GM19452 (cell line): Measurements from ENCODE around the gene EXOC6B.
"Not testable (repeated sequence)": the region's sequence is repeated elsewhere in the genome, so short reads cannot be mapped to it uniquely, and the experiment has no call there.

ENCODE experiments used
- ATAC-seq: cut with Tn5 transposase; IDR thresholded peaks from one replicate; pipeline ENCODE4 v1.9.1; 2021; ENCODE audit not compliant: unreplicated experiment

Gene EXOC6B

DNA sequence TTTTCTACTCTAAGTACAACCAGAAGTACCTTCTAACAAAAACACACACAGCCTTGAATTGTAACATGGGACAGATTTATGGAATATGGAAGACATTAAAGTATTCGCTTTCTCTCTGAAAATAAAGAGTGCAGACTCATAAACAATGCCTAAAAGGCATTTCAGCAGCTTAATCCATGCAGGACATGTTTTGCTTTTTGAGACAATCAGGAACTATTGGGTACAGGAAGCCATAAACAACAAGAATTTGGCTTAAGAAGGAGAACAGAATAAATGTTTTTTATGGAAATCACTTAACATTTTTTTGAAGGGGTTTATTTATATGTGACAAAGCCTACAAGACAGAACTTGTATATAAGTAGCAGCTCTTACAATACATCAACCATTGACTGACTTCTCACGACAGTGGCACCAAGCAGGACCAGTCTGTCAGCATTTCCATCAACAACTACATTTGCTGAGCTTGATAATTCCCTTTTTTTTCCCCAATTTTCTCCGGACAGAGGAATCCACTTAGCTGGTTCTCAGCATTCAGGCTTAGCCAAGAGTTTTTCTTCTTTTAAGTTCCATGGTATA, 140.1 kb downstream of the EXOC6B start:
- ATAC-seq = no peak

DNA sequence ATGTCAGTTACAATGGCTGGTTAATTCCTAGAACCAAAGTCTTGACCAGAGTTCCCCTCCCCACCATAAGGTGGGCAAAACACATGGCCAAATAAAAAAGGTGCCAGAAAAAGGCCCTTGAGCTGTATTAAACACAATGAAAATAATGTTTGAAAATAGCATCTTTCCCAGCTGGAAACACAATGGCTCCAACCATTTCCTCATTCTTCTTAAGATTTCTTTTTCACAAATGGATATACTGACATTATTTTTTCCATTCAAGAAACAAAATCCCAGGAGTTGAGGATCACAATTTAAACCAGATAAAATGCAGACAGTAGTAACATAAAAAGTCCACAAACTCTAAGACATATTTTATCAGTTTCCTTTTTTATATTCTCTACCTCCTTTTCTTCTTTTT, 143.8 kb downstream of the EXOC6B start:
- ATAC-seq = no peak

DNA sequence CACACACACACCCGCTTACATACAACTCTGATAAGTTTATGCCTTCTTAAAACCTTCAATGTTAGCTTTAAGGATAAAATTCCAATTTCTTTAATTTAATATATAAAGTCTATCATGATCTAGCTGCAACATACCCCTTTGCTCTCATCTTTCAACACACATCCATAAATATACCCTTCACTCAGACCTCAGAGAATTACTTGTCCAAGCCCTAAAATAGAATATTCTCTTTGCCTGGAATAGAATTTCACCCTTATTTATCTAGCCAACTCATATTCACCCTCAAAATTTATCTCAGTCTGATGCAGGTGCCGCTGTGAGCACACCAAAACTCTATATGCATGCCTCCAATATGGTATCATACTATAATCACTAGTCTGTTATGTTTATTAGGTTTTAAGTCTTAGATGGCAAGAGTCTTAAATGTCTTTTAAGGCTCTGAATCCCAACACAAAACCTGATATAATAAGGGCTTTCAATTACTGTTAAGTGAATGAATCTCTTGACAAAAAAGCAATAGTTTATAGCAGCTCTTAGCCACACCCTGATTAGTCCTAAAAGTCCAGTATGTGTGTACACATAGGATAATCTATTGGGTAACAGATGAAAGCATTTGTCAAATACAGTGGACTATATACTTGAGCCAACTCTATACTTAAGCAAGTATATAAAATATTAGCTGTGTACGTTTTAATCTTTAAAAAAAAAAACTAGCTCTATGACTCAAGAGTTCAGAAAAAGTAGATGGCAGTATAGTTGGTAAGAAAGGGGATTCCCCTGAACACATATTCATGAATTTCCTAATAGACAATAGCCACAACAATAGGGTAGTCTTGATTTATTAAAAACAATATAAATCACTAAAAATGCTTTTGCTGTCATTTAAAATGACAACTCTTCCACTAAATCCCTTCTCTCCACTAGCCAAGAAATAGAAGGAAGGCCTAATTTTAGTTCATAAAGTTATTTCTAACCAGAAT, 144.5 kb downstream of the EXOC6B start:
- no peak for ATAC-seq

DNA sequence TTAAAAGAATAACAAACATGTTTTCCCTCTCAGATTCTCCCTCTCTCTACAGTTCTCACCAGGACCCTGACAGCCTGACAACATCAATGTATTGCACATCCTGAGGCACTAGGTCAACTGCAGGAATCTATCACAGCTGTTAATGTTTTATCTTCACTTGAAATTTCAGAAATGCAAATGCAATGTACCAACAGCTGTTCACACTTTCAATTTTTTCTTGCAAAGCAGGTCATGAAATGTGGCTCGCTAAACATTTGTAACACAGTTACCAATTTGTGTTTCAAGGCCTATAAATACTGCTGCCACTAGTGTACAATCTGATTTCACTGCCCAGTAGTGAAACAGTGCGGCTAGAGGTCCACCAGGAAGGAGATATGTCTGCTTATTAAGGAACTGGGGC, 147.8 kb downstream of the EXOC6B start:
- ATAC-seq = peak; percentile 87

GRCh38 chr2:72676341-72677025, 149.3 kb downstream of the EXOC6B start:
- no peak for ATAC-seq

DNA sequence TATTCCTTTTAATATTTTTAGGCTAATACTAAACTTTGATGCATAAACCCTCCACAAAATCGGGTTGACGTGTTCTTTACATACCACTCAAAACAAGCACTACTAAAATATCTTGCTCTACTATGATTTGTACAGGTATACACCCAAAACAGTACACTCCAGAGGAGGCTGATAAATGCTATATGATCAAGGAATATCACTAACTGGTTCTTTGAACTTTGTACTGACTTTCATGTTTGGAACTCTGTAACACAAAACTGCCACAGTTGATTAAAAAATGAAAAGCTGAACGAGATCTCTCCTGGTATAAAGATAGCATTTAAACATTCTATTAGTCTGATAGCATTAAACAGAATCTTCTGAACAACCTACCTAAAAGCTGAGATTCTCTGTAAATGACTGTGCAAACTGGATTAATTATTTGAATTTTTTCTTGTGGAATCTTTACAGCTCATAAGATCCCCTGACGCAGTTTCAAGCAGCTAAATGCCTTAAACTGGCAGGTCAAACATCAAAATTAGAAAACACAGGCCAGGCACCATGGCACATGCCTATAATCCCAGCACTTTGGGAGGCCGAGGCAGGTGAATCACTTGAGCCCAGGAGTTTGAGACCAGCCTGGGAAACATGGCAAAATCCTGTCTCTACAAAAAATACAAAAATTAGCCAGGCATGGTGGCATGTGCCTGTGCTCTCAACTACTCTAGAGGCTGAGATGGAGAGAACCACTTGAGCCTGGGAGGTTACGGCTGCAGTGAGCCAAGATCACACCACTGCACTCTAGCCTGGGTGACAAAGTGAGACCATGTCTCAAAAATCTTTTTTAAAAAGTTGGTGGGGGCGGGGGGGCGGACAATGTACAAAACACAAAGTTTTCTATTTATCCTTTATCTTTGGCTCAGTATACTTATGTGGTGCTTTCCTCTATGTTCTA, 150.6 kb downstream of the EXOC6B start:
- ATAC-seq = no peak

- ATAC-seq = no peak
Measured at GRCh38 chr2:72673279-72673678, 152.6 kb downstream of the EXOC6B start.

GRCh38 chr2:72669121-72669520, 156.7 kb downstream of the EXOC6B start:
- ATAC-seq = no peak

DNA sequence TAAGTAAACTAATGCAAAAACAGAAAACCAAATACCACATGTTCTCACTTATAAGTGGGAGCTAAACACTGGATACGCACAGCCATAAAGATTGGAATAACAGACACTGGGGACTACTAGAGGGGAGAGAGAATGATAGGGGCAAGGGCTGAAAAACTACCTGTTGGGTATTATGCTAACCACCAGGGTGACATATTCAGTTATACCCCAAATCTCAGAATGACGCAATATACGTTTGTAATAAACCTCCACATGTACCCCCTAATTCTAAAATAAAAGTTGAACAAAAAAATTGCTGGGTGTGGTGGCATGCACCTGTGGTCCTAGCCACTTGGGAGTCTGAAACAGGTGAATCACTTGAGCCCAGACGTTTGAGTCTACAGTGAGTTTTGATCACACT, 157.2 kb downstream of the EXOC6B start:
- ATAC-seq = no peak

GRCh38 chr2:72665448-72665847, 160.4 kb downstream of the EXOC6B start:
- ATAC-seq = no peak

GRCh38 chr2:72661985-72662384, 163.8 kb downstream of the EXOC6B start:
- no peak for ATAC-seq

DNA sequence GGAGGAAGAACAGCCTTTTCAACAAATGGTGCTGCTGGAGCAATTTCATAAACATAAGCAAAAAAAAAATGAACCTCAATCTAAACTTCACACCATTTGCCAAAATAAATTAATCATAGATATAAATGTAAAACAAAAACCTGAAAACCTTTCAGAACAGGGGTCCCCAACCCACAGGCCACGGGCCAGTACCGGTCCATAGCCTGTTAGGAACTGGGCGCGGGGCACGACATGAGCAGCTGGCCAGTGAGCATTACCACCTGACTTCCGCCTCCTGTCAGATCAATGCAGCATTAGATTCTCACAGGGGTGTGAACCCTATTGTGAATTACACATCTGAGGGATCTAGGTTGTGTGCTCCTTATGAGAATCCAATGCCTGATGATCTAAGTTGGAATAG, 176.0 kb downstream of the EXOC6B start:
- ATAC-seq = no peak

- ATAC-seq = not testable (repeated sequence)
Measured at GRCh38 chr2:72641221-72641620, 184.6 kb downstream of the EXOC6B start.

DNA sequence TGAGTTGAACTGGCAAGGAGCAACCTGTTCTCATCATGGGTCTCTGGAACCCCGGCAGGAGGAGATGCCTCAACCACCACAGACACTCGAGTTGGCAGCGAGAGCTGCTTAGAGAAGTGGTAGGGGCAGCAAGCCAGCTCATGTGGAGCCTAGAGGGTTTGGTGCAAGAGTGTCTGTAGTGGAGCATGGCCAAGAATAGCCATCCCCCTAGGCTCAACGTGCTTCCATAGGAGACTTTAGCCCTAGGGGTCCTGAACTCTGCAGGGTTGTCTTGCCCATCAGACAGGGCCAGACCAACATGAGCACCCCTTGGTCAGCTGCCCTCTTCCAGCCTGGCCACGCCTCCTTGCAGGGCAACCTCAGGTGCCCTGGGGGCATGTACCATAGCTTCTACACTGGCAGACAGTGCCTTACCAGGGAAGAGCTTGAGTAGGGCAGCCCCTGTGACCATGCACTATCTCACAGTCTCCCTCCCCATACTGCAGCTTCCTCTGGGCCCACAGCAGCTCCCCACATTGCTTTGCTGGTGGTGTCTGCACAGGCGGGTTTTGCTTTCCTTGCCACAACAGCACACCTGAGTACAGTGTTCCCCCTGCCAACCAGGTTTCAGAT, 187.1 kb downstream of the EXOC6B start:
- ATAC-seq = no peak

- ATAC-seq = no peak
Measured at GRCh38 chr2:72636210-72636609, 189.6 kb downstream of the EXOC6B start.

GRCh38 chr2:72630767-72631166, 195.1 kb downstream of the EXOC6B start:
- ATAC-seq = no peak

GRCh38 chr2:72629062-72629461, 196.8 kb downstream of the EXOC6B start:
- ATAC-seq = no peak

DNA sequence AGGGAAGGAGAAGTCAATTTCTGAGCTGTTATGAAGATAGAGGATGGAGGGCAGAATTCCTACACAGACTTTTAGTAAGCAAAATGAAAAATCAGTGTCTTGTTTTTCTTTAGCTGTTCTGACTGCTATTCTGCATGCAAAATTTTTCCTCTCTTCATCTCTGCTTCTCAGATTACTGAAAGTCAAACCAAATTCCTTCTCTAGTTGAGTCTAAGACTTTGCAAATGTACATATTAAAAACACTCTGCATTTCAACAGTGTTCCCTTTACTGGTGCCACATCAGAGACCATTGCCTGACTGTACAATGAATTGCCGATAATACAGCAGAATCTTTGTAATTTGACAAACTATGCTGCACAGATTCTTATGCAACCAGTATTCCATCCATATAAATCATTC, 198.8 kb downstream of the EXOC6B start:
- no peak for ATAC-seq

DNA sequence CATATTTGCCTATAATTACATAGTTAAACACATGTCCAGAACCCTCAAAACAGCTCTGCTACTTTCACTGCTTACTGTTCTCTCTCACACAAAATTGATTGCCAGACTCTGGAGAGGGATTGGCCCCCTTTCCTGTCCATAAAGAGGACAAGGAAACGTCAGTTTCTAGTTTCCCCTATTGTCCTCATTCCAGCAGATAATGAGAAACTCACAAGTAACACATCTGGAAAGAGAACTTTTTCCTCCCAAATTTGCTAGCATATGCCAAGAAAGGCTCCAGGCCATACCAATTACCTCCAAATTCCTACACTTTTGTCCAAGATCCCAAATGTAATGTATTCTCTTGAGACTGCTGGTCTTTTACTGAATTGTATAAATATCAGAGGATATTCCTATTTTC, 200.5 kb downstream of the EXOC6B start:
- no peak for ATAC-seq

DNA sequence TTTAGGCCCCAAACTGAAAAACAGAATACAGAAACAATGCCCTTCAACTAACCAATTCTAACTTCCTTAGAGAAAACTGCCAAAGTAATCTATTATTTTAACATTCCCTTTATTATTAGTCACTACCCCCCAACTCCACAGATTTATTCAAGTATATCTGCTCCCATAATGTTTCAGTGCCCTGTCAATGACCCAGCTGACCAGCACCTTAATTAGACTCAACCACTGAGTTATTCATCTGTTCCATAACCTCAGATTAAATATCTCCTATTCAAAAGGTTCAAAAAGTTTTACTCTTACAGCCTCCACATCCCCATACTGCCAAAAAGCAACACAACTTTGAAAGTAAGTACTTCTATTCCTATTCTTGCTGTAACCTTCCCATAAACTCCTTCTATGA, 202.4 kb downstream of the EXOC6B start:
- ATAC-seq = no peak
